ENCODE results near the gene TCF7. TPM values are rescaled to one million over a fixed set of nuclear protein-coding genes. Genes with fewer than 3 reads are reported as not detected.
A peak's percentile ranks its signal among the peaks of the same experiment; 100 is the strongest.

Gene TCF7
- total RNA-seq, 4 donors from 2014 or later = 1.0 to 4.3 (median 2.4) TPM; not detected in 1

DNA sequence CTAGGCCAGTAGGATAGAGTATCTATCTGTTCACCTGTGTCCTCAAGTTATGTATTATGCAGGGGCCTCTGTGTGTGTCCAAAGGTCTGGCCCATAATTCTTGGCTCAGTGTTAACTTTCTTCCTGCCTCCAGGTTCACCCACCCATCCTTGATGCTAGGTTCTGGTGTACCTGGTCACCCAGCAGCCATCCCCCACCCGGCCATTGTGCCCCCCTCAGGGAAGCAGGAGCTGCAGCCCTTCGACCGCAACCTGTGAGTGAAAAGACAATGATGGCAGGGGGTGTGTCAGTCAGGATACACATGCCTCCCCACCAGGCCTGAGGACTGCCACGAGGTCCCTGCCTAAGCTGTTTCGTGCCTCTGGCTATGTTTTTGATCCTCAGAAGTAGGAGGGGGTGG, 27.6 kb downstream of the TCF7 start:
- H3K27me3 ChIP-seq = no peaks in the 10 kb centered on the region
- H3K4me3 ChIP-seq = no peak overlapping the region
- no peak for TF ChIP-seq POLR2A (IDR thresholded peaks at IDR 0.05)
- TF ChIP-seq, protein P1, sequence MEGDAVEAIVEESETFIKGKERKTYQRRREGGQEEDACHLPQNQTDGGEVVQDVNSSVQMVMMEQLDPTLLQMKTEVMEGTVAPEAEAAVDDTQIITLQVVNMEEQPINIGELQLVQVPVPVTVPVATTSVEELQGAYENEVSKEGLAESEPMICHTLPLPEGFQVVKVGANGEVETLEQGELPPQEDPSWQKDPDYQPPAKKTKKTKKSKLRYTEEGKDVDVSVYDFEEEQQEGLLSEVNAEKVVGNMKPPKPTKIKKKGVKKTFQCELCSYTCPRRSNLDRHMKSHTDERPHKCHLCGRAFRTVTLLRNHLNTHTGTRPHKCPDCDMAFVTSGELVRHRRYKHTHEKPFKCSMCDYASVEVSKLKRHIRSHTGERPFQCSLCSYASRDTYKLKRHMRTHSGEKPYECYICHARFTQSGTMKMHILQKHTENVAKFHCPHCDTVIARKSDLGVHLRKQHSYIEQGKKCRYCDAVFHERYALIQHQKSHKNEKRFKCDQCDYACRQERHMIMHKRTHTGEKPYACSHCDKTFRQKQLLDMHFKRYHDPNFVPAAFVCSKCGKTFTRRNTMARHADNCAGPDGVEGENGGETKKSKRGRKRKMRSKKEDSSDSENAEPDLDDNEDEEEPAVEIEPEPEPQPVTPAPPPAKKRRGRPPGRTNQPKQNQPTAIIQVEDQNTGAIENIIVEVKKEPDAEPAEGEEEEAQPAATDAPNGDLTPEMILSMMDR (IDR thresholded peaks at IDR 0.05) = no peak
- no peaks in the 10 kb centered on the region for H3K36me3 ChIP-seq
- no peaks in the 10 kb centered on the region for H3K4me1 ChIP-seq
- H3K9me3 ChIP-seq = no peaks in the 10 kb centered on the region
- intact Hi-C loops (cut with DNase I; ENCODE audit: low total_unique reads) = no loop called here
- H3K27ac ChIP-seq = no peak overlapping the region
- peak in 1 of 2 donors; percentile 13 for DNase-seq

DNA sequence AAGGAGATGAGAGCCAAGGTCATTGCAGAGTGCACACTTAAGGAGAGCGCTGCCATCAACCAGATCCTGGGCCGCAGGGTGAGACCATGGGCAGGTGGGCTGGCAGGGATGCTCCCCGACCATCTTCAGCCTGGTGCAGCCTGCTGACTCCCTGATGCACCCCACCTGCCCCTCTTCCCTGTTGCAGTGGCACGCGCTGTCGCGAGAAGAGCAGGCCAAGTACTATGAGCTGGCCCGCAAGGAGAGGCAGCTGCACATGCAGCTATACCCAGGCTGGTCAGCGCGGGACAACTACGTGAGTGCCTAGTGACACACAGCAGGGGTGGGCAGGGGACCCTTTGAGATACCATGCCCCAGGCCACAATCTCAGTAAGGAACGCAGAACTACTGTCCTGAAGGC, 28.3 kb downstream of the TCF7 start:
- intact Hi-C loops (cut with DNase I; ENCODE audit: low total_unique reads) = no loop called here
- TF ChIP-seq, protein P1 (IDR thresholded peaks at IDR 0.05) = no peak
- TF ChIP-seq POLR2A (IDR thresholded peaks at IDR 0.05) = no peak
- H3K4me3 ChIP-seq = no peak overlapping the region
- H3K9me3 ChIP-seq = no peaks in the 10 kb centered on the region
- H3K27me3 ChIP-seq = no peaks in the 10 kb centered on the region
- no peaks in the 10 kb centered on the region for H3K4me1 ChIP-seq
- DNase-seq = no peak
- H3K27ac ChIP-seq = no peak overlapping the region
- H3K36me3 ChIP-seq = no peaks in the 10 kb centered on the region

DNA sequence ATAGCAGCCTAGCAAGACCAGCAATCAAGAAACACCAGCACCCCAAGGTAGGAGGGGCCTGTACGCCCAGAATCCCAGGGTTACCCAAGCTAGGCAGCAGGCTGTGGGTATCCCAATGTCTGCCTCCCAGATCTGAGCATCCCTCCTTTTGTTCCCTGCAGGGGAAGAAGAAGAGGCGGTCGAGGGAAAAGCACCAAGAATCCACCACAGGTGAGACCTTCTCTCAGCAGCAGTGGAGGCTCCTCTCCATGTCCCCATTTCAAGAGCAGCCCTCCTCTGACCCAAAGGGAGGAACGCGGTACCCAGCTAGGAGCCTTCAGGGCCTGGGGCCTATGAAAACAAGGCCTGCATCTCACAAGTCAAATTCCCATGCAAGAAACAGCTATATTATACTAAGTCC, 28.9 kb downstream of the TCF7 start:
- Histone ChIP-seq H3K36me3 (no peaks in the 10 kb centered on the region), H3K9me3 (no peaks in the 10 kb centered on the region), H3K27me3 (no peaks in the 10 kb centered on the region), H3K4me1 (no peaks in the 10 kb centered on the region), H3K27ac (no peak overlapping the region), H3K4me3 (no peak overlapping the region)
- no peak for DNase-seq
- intact Hi-C loops (cut with DNase I; ENCODE audit: low total_unique reads) = no loop called here
- no peak for TF ChIP-seq POLR2A (IDR thresholded peaks at IDR 0.05)
- TF ChIP-seq, protein P1 (IDR thresholded peaks at IDR 0.05) = no peak

DNA sequence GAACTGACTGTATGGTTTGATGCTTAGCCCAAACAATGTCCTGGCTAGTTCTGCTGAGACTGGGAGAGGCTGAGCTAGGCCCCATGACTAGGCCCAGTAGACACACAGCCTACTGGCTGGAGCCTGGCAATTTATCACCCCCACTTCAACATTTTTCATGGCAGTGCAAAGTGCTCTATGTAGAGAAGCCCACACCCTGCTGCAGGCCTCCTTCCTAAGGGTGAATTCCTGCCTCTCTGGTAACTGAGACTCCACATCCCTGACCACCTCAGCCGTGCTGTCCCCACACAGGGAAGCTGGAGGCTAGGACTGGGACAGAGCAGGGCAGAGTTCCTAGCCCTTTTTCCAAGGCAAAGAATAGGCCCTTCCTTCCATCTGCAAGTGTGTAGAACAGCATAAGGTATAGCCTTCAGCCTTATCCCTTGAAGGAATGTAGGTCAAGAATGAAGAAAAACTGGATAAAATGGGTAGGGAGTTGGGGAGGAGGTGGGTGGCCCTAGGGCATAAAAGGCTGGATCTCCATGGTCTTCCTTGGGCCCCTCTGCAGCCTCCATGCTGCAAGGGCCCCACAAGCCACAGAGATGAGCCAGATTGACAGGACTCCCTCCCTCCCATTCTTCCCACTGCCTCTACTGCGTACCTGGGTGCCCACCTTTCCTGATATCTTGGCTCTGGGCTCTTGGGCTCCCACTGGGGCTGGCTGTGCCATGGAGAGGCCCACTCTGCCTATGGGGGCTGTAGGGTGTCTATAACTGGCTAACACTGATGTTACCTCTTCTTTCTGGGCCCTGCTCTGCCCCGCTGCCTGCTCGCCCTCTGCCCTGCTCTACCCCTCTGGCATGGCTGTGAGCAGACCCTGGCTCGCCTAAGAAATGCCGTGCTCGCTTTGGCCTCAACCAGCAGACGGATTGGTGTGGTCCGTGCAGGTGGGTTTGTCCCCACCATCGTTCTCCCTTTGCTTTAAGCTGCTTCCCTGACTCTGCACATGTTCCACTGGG, 29.8 kb downstream of the TCF7 start:
- intact Hi-C loops (cut with DNase I; ENCODE audit: low total_unique reads) = no loop called here
- Histone ChIP-seq H3K9me3 (no peaks in the 10 kb centered on the region), H3K4me1 (no peaks in the 10 kb centered on the region), H3K27ac (no peak overlapping the region), H3K27me3 (no peaks in the 10 kb centered on the region), H3K4me3 (no peak overlapping the region), H3K36me3 (no peaks in the 10 kb centered on the region)
- DNase-seq = no peak
- TF ChIP-seq, protein P1 (IDR thresholded peaks at IDR 0.05) = no peak
- TF ChIP-seq POLR2A (IDR thresholded peaks at IDR 0.05) = no peak

DNA sequence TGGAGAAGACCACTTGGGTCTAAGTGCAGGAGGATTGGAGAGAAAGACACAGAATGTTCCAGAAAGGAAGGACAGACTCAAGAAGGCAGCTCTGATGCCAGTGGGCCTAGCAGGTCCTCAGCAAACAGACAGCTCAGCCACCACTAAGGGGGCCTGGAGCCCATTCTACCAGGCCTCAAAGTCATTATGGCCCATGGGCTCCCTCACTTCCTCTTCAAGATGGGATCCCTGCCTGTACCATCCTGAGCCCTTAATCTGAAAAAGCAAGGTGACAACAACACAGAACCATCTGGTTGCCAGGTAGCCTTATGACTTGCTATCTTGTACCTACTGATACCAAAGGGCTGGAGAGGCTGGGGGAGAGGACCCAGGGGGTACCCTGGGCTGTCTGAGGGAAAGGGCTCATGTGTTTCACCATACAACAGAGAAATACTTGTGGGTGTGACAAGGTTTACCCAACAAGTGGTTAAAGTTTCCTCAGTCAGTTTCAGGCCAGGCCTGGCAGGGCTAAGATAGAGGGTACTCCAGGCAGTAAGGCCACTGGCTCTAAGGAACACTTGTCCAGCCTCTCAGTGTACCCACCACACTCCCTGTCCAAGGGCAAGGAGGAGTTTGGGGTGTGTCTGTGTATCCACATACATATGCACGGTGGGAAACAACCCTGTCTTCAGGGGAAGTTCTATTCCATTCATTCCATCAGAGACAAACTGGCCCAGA, 30.7 kb downstream of the TCF7 start:
- Histone ChIP-seq H3K36me3 (no peaks in the 10 kb centered on the region), H3K4me1 (no peaks in the 10 kb centered on the region), H3K4me3 (no peak overlapping the region), H3K27me3 (no peaks in the 10 kb centered on the region), H3K27ac (no peak overlapping the region), H3K9me3 (no peaks in the 10 kb centered on the region)
- intact Hi-C loops (cut with DNase I; ENCODE audit: low total_unique reads) = no loop called here
- DNase-seq = no peak
- no peak for TF ChIP-seq POLR2A (IDR thresholded peaks at IDR 0.05)
- TF ChIP-seq, protein P1 (IDR thresholded peaks at IDR 0.05) = no peak

Data from uterus (tissue), 4 donors.